Bronchial epithelial cell (primary cell): ENCODE data around the gene P4HA1. TPM values are rescaled to one million over a fixed set of nuclear protein-coding genes. Genes with fewer than 3 reads are reported as not detected.

Source experiments
- DNase-seq: peaks from one replicate; pipeline ENCODE4 v3.0.0-alpha.2; 2010; ENCODE audit warnings: low read depth
- FAIRE-seq: peaks from 2 replicates; lab custom pipeline; 2011; peaks lifted over from hg19 to GRCh38; lab: Jason Lieb, UNC
- H3K27me3 ChIP-seq: 2 replicates; pipeline ENCODE4 v1.5.1; 2011; ENCODE audit warnings: low read length; ENCODE audit not compliant: control insufficient read depth, insufficient read depth
- H3K36me3 ChIP-seq: 2 replicates; pipeline ENCODE4 v1.5.1; 2011; ENCODE audit warnings: low read length; ENCODE audit not compliant: control insufficient read depth, insufficient read depth
- H3K4me3 ChIP-seq: 2 replicates; pipeline ENCODE4 v1.5.1; 2011; ENCODE audit warnings: mild to moderate bottlenecking, low read depth, low read length, control low read depth
- CTCF ChIP-seq: IDR thresholded peaks from 2 replicates; pipeline ENCODE4 v1.5.1; 2011; ENCODE audit warnings: mild to moderate bottlenecking, moderate library complexity, low read length, control low read depth, inconsistent platforms; ENCODE audit not compliant: insufficient read depth, severe bottlenecking
- total RNA-seq: library from RNA; depleted of rRNA; stranded (reverse); fragments of >200 nt; gene quantifications from 2 replicates; pipeline ENCODE4 v1.2.1, GENCODE V29; 2014

The P4HA1 gene
- total RNA-seq, 1 donor from 2014 or later = 173 TPM

- H3K4me3 ChIP-seq = no peak overlapping the region
- no peaks in the 10 kb centered on the region for H3K27me3 ChIP-seq
- no peaks in the 10 kb centered on the region for H3K36me3 ChIP-seq
- TF ChIP-seq CTCF = no peak
- DNase-seq (no peak), FAIRE-seq (no peak)
Observed at GRCh38 chr10:72979709-72980108, 117.0 kb downstream of the P4HA1 start.

- Histone ChIP-seq H3K27me3 (no peaks in the 10 kb centered on the region), H3K4me3 (no peak overlapping the region), H3K36me3 (no peaks in the 10 kb centered on the region)
- FAIRE-seq (no peak), DNase-seq (no peak)
- TF ChIP-seq CTCF = no peak
Observed at GRCh38 chr10:72976886-72977285, 119.8 kb downstream of the P4HA1 start.

Other genes starting within 250 kb of the P4HA1 start
- gene OIT3, start 203.1 kb downstream of the P4HA1 start, total RNA-seq = 0.13 TPM in 1 of 2 replicates, not detected in the other
- not detected in 2 replicates for gene PLA2G12B, start 142.1 kb downstream of the P4HA1 start, total RNA-seq
- gene NUDT13, start 13.6 kb upstream of the P4HA1 start, total RNA-seq = 0.64 and 1.1 TPM in 2 replicates
- gene ECD, start 71.1 kb upstream of the P4HA1 start, total RNA-seq = 16.8 and 17.6 TPM in 2 replicates
- 17.6 and 24.3 TPM in 2 replicates for gene FAM149B1, start 71.3 kb upstream of the P4HA1 start, total RNA-seq
- gene DNAJC9, start 150.4 kb upstream of the P4HA1 start, total RNA-seq = 32.0 and 35.0 TPM in 2 replicates
- 77.6 and 81.6 TPM in 2 replicates for gene MRPS16, start 155.8 kb upstream of the P4HA1 start, total RNA-seq